Measurements from ENCODE around the gene KLC1.
A peak's percentile ranks its signal among the peaks of the same experiment; 100 is the strongest.
"Not testable (repeated sequence)": the region's sequence is repeated elsewhere in the genome, so short reads cannot be mapped to it uniquely, and the experiment has no call there.

Gene KLC1

GRCh38 chr14:103628684-103629502, at the start of gene KLC1:
Gene KLC1 (plus strand): TSS chr14:103629211. CDS start chr14:103654565, 25,354 bp downstream.
- DNase-seq, result peak; percentile 68

GRCh38 chr14:103581206-103581605, 47.8 kb upstream of the KLC1 start:
- DNase-seq, result no peak

GRCh38 chr14:103581954-103582703, 46.9 kb upstream of the KLC1 start:
- no peak for DNase-seq

GRCh38 chr14:103584326-103584915, 44.6 kb upstream of the KLC1 start:
- DNase-seq, result peak; percentile 9

GRCh38 chr14:103593577-103593976, 35.4 kb upstream of the KLC1 start:
- no peak for DNase-seq

- DNase-seq, result peak; percentile 32
Measured at GRCh38 chr14:103594265-103594664, 34.7 kb upstream of the KLC1 start.

- no peak for DNase-seq
Measured at GRCh38 chr14:103597623-103598377, 31.2 kb upstream of the KLC1 start.

- no peak for DNase-seq
Measured at GRCh38 chr14:103600503-103600902, 28.5 kb upstream of the KLC1 start.

- DNase-seq, result no peak
Measured at GRCh38 chr14:103604620-103605019, 24.4 kb upstream of the KLC1 start.

GRCh38 chr14:103606963-103607668, 21.9 kb upstream of the KLC1 start:
- DNase-seq, result no peak

GRCh38 chr14:103607822-103608221, 21.2 kb upstream of the KLC1 start:
- no peak for DNase-seq

GRCh38 chr14:103609081-103609480, 19.9 kb upstream of the KLC1 start:
- DNase-seq, result not testable (repeated sequence)

- no peak for DNase-seq
Measured at GRCh38 chr14:103611215-103611614, 17.8 kb upstream of the KLC1 start.

GRCh38 chr14:103613517-103613916, 15.5 kb upstream of the KLC1 start:
- no peak for DNase-seq

- no peak for DNase-seq
Measured at GRCh38 chr14:103616635-103617300, 12.2 kb upstream of the KLC1 start.

- DNase-seq, result no peak
Measured at GRCh38 chr14:103619057-103619456, 10.0 kb upstream of the KLC1 start.

- no peak for DNase-seq
Measured at GRCh38 chr14:103621860-103622259, 7.2 kb upstream of the KLC1 start.

- DNase-seq, result no peak
Measured at GRCh38 chr14:103623308-103623707, 5.7 kb upstream of the KLC1 start.

GRCh38 chr14:103623883-103624482, 5.0 kb upstream of the KLC1 start:
- DNase-seq, result no peak

- no peak for DNase-seq
Measured at GRCh38 chr14:103624860-103625259, 4.2 kb upstream of the KLC1 start.

GRCh38 chr14:103625356-103626095, 3.5 kb upstream of the KLC1 start:
- DNase-seq, result no peak
